GM13976 (cell line): ENCODE measurements around the gene IFNG.
"Not testable (repeated sequence)": the region's sequence is repeated elsewhere in the genome, so short reads cannot be mapped to it uniquely, and the experiment has no call there.

Experiments used
- DNase-seq: peaks from one replicate; pipeline ENCODE4 v3.0.0; 2012; ENCODE audit warnings: low spot score
- CTCF ChIP-seq: IDR thresholded peaks from 2 replicates; pipeline ENCODE4 v1.5.1; 2012; ENCODE audit warnings: borderline replicate concordance, mild to moderate bottlenecking; ENCODE audit not compliant: insufficient read depth; ENCODE audit errors: extremely low read depth, missing control alignments, control extremely low read depth
- in situ Hi-C: fragments of 300-500 bp; cut with MboI; formaldehyde crosslinking; loops from one replicate; pipeline ENCODE4 v1.12.0; 2022; ENCODE audit warnings: low sequenced_read_pairs, mixed read lengths, inconsistent platforms; ENCODE audit not compliant: unreplicated experiment

Gene IFNG

GRCh38 chr12:68178184-68178583 lies 18.6 kb upstream of the IFNG start:
- no peak for TF ChIP-seq CTCF
- in situ Hi-C loops, result no loop called here
- no peak for DNase-seq

GRCh38 chr12:68177562-68177961 lies 18.0 kb upstream of the IFNG start:
- DNase-seq, result no peak
- in situ Hi-C loops, result no loop called here

GRCh38 chr12:68176257-68176656 lies 16.7 kb upstream of the IFNG start:
- in situ Hi-C loops, result no loop called here
- DNase-seq, result no peak
- TF ChIP-seq CTCF, result no peak

More at GRCh38 chr12:68177562-68177961, 18.0 kb upstream of the IFNG start:
- TF ChIP-seq CTCF, result no peak

GRCh38 chr12:68175557-68176061 lies 16.1 kb upstream of the IFNG start:
- in situ Hi-C loops, result no loop called here
- peak; percentile 63 for DNase-seq

GRCh38 chr12:68174761-68175160 lies 15.2 kb upstream of the IFNG start:
- DNase-seq, in situ Hi-C loops: not testable (repeated sequence)

More at GRCh38 chr12:68175557-68176061, 16.1 kb upstream of the IFNG start:
- no peak for TF ChIP-seq CTCF

GRCh38 chr12:68173792-68174191 lies 14.3 kb upstream of the IFNG start:
- in situ Hi-C loops, result no loop called here
- TF ChIP-seq CTCF, result no peak
- DNase-seq, result no peak

GRCh38 chr12:68170726-68171125 lies 11.2 kb upstream of the IFNG start:
- no peak for TF ChIP-seq CTCF
- in situ Hi-C loops, result no loop called here

More at GRCh38 chr12:68170726-68171125, 11.2 kb upstream of the IFNG start:
- no peak for DNase-seq
